ENCODE data around the gene FTL. TPM values are rescaled to one million over a fixed set of nuclear protein-coding genes. Genes with fewer than 3 reads are reported as not detected.

The FTL gene
- total and polyA plus RNA-seq, 7 donors = 802 to 2,269 (median 1,296) TPM

DNA sequence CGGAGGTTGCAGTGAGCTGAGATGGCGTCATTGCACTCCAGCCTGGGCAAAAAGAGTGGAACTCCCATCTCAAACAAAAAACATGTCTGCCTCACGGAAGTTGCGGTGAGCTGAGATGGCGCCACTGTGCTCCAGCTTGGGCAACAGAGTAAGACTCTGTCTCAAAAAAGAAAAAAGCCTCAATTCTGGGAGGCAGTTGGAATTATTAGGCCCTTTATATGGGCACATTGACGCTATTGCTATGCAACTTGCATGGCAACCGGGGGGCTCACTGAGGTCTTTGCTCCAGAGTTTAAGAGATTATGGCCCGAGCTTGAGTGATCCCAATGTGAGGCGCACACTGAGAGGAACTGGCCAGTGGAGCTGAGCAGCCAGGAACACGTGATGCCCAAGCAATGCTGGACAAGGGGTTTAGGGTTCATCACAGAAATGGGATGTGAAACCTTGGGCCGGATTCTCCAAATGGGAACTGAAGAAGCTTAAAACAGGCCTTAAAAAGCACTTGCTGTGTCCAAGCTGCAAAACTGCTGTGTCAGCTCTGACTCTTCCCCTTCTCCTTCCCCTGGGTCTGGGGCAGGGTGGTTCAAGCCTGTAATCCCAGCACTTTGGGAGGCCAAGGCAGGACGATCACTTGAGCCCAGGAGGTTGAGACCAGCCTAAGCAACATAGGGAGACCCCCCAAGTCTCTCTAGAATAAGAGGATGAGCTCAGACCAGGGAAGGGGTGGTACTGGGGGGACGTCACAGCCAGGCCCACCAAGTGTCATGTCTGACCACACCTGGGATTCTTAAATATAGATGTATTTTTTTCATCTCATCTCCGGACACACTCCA lies 2.5 kb downstream of the FTL start:
- no peaks in the 10 kb centered on the region for H3K9me3 ChIP-seq
- H3K27me3 ChIP-seq (ENCODE audit: insufficient read depth in 3 of 3, low read length in 2 of 3) = no peaks in the 10 kb centered on the region
- peaks cover 43% of the 10 kb centered on the region for H3K4me1 ChIP-seq
- DNase-seq (peak in 1 of 2 donors; percentile 44), ATAC-seq (no peak)
- no peak for TF ChIP-seq CTCF (IDR thresholded peaks at IDR 0.05)
- intact Hi-C loops (cut with DNase I) = loop anchor here in 1 of 2 donors (5.0 to 10.0 kb wide), 2 partner anchors 95 to 333 kb away; partner anchors contain the start of genes DBP and PPP1R15A
- peak overlapping the region; percentile 89 for H3K27ac ChIP-seq
- H3K4me3 ChIP-seq = peak overlapping the region; percentile 94
- WGBS, 3 donors = 54 to 84% (median 57%) methylated on average over 14 of the region's 14 CpGs
- peaks cover 0 to 55% of the 10 kb centered on the region in 2 donors for H3K36me3 ChIP-seq (ENCODE audit: insufficient read depth in 1 of 2, low read depth in 1 of 2)

- peak overlapping the region; percentile 94 for H3K4me3 ChIP-seq
- no peaks in the 10 kb centered on the region for H3K9me3 ChIP-seq
- peaks cover 0 to 62% of the 10 kb centered on the region in 2 donors for H3K36me3 ChIP-seq (ENCODE audit: insufficient read depth in 1 of 2, low read depth in 1 of 2)
- TF ChIP-seq CTCF (IDR thresholded peaks at IDR 0.05) = no peak
- peaks cover 42% of the 10 kb centered on the region for H3K4me1 ChIP-seq
- WGBS, 3 donors = 21 to 53% (median 32%) methylated on average over 4 of the region's 4 CpGs
- no peak for DNase-seq
- intact Hi-C loops (cut with DNase I) = loop anchor here in 1 of 2 donors (5.0 to 10.0 kb wide), 2 partner anchors 96 to 333 kb away; partner anchors contain the start of genes DBP and PPP1R15A
- H3K27ac ChIP-seq = peak overlapping the region; percentile 89
- ATAC-seq = no peak
- H3K27me3 ChIP-seq (ENCODE audit: insufficient read depth in 3 of 3, low read length in 2 of 3) = no peaks in the 10 kb centered on the region
These were observed 3.1 kb downstream of the FTL start for GRCh38 chr19:48968179-48968661.

GRCh38 chr19:48968813-48969218 lies 3.7 kb downstream of the FTL start:
- intact Hi-C loops (cut with DNase I) = loop anchor here in 1 of 2 donors (5.0 to 10.0 kb wide), 2 partner anchors 97 to 334 kb away; partner anchors contain the start of genes DBP and PPP1R15A
- H3K9me3 ChIP-seq = no peaks in the 10 kb centered on the region
- WGBS, 3 donors = 64 to 70% (median 65%) methylated on average over 15 of the region's 15 CpGs
- peak overlapping the region; percentile 89 for H3K27ac ChIP-seq
- peaks cover 37% of the 10 kb centered on the region for H3K4me1 ChIP-seq
- H3K36me3 ChIP-seq (ENCODE audit: insufficient read depth in 1 of 2, low read depth in 1 of 2) = peaks cover 2 to 68% of the 10 kb centered on the region in 2 donors
- ATAC-seq (no peak), DNase-seq (no peak)
- TF ChIP-seq CTCF (IDR thresholded peaks at IDR 0.05) = no peak
- no peaks in the 10 kb centered on the region for H3K27me3 ChIP-seq (ENCODE audit: insufficient read depth in 3 of 3, low read length in 2 of 3)
- H3K4me3 ChIP-seq = no peak overlapping the region

DNA sequence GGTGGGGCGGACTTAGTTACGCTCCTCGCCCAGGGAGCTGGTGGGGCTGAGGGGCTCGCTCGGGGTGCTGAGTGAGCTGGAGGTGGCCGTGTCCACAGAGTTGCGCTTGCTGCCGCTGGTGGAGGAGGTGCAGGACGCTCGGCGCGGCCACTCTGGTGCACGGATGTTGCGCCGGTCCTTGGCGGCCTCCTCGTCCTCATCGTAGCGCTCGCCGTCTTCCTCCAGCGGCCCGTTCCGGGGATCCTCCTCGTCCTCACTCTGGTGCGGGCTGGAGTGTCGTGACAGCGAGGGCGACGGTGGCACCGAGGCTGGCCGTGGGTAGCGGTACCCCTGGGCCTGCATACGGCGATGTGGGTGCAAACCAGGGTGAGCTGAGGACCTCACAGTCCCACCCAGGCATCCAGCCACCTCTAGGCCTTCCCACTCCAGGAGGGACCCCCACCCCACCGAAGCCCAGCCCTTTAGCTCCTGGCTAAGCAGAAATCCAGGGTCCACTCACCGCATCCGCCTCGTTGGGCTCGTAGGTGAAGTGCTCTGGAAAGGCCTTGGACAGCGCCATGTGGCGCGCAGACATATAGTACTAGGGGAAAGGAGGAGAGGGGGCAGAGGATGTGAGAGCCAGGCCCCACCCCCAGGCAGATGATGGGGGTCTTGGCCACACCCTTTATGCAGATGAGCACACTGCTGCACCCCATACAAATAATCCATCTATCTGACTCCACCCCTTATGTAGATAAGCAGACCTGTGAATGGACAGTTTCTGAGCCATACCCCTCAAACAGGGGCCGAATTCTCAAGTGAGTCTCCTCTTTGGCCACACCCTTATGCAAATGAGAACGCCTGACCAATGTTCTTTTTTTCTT lies 4.4 kb downstream of the FTL start:
- Histone ChIP-seq H3K36me3 (ENCODE audit: insufficient read depth in 1 of 2, low read depth in 1 of 2) (peaks cover 6 to 75% of the 10 kb centered on the region in 2 donors), H3K27ac (no peak overlapping the region), H3K4me1 (peaks cover 30% of the 10 kb centered on the region), H3K4me3 (no peak overlapping the region), H3K27me3 (ENCODE audit: insufficient read depth in 3 of 3, low read length in 2 of 3) (no peaks in the 10 kb centered on the region), H3K9me3 (no peaks in the 10 kb centered on the region)
- no peak for ATAC-seq
- WGBS, 3 donors = 91 to 93% (median 92%) methylated on average over 42 to 45 of the region's 45 CpGs
- DNase-seq = no peak
- no peak for TF ChIP-seq CTCF (IDR thresholded peaks at IDR 0.05)
- intact Hi-C loops (cut with DNase I) = loop anchor here in 1 of 2 donors (2.0 to 10.0 kb wide), 3 partner anchors 97 to 335 kb away; partner anchors contain the start of genes DBP and PPP1R15A
